ENCODE measurements around the gene RBFOX2. TPM values are rescaled to one million over a fixed set of nuclear protein-coding genes. Genes with fewer than 3 reads are reported as not detected.
A peak's percentile ranks its signal among the peaks of the same experiment; 100 is the strongest.

RBFOX2 gene
- total and polyA plus RNA-seq, 2 of the 8 experiments (the other 6 are each of a cell fraction or from before 2014, with no cell fraction given), result 121 to 122 TPM

- 83% methylated on average over 2 of the region's 3 CpGs; no CpG with 5 or more reads in 1 of the 2 experiments for WGBS, 2 experiments (ENCODE audit: extremely low coverage in 1 of 2, insufficient coverage in 1 of 2, insufficient read length in 1 of 2, insufficient replicate concordance in 2 of 2, low coverage in 1 of 2, low lambda C conversion rate in 2 of 2, missing lambda C conversion rate in 1 of 2)
Measured at GRCh38 chr22:35811670-35812069, 217.0 kb downstream of the RBFOX2 start.

More at GRCh38 chr22:35811670-35812069, 217.0 kb downstream of the RBFOX2 start:
- H2AK5ac ChIP-seq (ENCODE audit: low read depth, low read length), result no peak overlapping the region
- no peak overlapping the region for H2BK12ac ChIP-seq (ENCODE audit: low read depth, low read length)
- no peaks in the 10 kb centered on the region for H3K27me3 ChIP-seq (replicated peaks in 1 of 4; ENCODE audit: control insufficient read depth in 3 of 4, extremely low read depth in 1 of 4, insufficient read depth in 3 of 4, low read length in 3 of 4)
- no peak overlapping the region for H3K23ac ChIP-seq (ENCODE audit: insufficient read length)
- no peak overlapping the region for H4K91ac ChIP-seq (replicated peaks; ENCODE audit: insufficient read length, low read length)
- H3K4me3 ChIP-seq (ENCODE audit: extremely low read depth in 1 of 4, insufficient read depth in 2 of 4, low read depth in 3 of 4, low read length in 4 of 4), result no peak overlapping the region
- H3K27ac ChIP-seq (ENCODE audit: low read depth, low read length), result no peak overlapping the region
- FAIRE-seq (no peak), DNase-seq (ENCODE audit: low read depth in 1 of 2, low spot score in 2 of 2) (no peak)
- no peak overlapping the region for H4K5ac ChIP-seq (ENCODE audit: insufficient read length, low read depth, low read length)
- no peak overlapping the region for H2AFZ ChIP-seq (ENCODE audit: low read length)
- no peak overlapping the region for H3K14ac ChIP-seq (ENCODE audit: insufficient read length)
- no peak overlapping the region for H2BK120ac ChIP-seq (replicated peaks; ENCODE audit: low read depth, low read length)
- H3K9me3 ChIP-seq (ENCODE audit: insufficient read depth in 2 of 2, low read depth in 1 of 2, low read length in 1 of 2), result no peaks in the 10 kb centered on the region
- no peak overlapping the region for H3K4me2 ChIP-seq (ENCODE audit: insufficient read depth in 1 of 2, low read depth in 2 of 2, low read length in 2 of 2)
- no peak overlapping the region for H2BK20ac ChIP-seq (ENCODE audit: low read length)
- no peak overlapping the region for H2BK15ac ChIP-seq (ENCODE audit: low read length)
- H3K56ac ChIP-seq (replicated peaks; ENCODE audit: insufficient read length, low read depth, low read length), result no peak overlapping the region
- H3K23me2 ChIP-seq (ENCODE audit: low read depth, low read length), result no peaks in the 10 kb centered on the region
- POLR2A ChIA-PET (ENCODE audit: partially characterized antibody), result no interaction called here
- CTCF ChIA-PET (ENCODE audit: partially characterized antibody), result no interaction called here
- no peak overlapping the region for H3K4ac ChIP-seq (replicated peaks; ENCODE audit: insufficient read length, low read depth, low read length)
- no peaks in the 10 kb centered on the region; a peak in 1 of 7 replicates for H3K4me1 ChIP-seq (replicated peaks in 1 of 4; ENCODE audit: control insufficient read depth in 3 of 4, insufficient read depth in 4 of 4, low read length in 3 of 4)
- TF ChIP-seq CEBPB (IDR thresholded peaks at IDR 0.05; ENCODE audit: low read depth, low read length) (0 out of 2 replicates have a peak, but pooled peaks have one; percentile 12), EP300 (IDR thresholded peaks at IDR 0.05; ENCODE audit: borderline replicate concordance in 1 of 2, low read depth in 2 of 2, low read length in 2 of 2) (no peak), RFX5 (IDR thresholded peaks at IDR 0.05; ENCODE audit: borderline replicate concordance, low read depth, low read length) (no peak)
- H2BK5ac ChIP-seq (ENCODE audit: low read depth, low read length), result no peak overlapping the region
- no peak overlapping the region for H4K8ac ChIP-seq (ENCODE audit: extremely low read depth, insufficient read depth, low read length)
- peaks cover 0 to 45% of the 10 kb centered on the region in 2 experiments; a peak in 2 of 4 replicates for H3K79me2 ChIP-seq (ENCODE audit: control insufficient read depth in 1 of 2, insufficient read depth in 2 of 2, low read length in 2 of 2)
- H3K79me1 ChIP-seq (ENCODE audit: low read depth, low read length), result 0 out of 2 replicates have a peak, but pooled peaks cover 2% of the 10 kb centered on the region
- H3K9ac ChIP-seq (replicated peaks in 1 of 4; ENCODE audit: extremely low read depth in 1 of 4, low read depth in 3 of 4, low read length in 3 of 4), result no peak overlapping the region
- H3K36me3 ChIP-seq (ENCODE audit: control insufficient read depth in 2 of 4, insufficient read depth in 4 of 4, low read length in 3 of 4), result peaks cover 0 to 20% (median 7%) of the 10 kb centered on the region in 4 experiments; a peak in 6 of 8 replicates
- H3K18ac ChIP-seq (ENCODE audit: extremely low read depth, low read length), result no peak overlapping the region
- H4K20me1 ChIP-seq (replicated peaks in 1 of 2; ENCODE audit: control insufficient read depth in 1 of 2, insufficient read depth in 2 of 2, low read length in 2 of 2), result peaks cover 0 to 2% of the 10 kb centered on the region in 2 experiments

Measured in H1 (cell line).